GM06990 (cell line): ENCODE data around the gene HDAC4.

Experiments used
- DNase-seq: peaks from one replicate; pipeline ENCODE4 v3.0.0-alpha.2; 2011; ENCODE audit not compliant: insufficient read length; ENCODE audit errors: extremely low read depth
- H3K27me3 ChIP-seq: replicated peaks from 2 replicates; pipeline ENCODE4 v1.6.0; 2011; ENCODE audit warnings: low read length; ENCODE audit not compliant: control insufficient read depth, insufficient read depth
- H3K36me3 ChIP-seq: 2 replicates; pipeline ENCODE4 v1.5.1; 2011; ENCODE audit warnings: low read length; ENCODE audit not compliant: control insufficient read depth, insufficient read depth
- H3K4me3 ChIP-seq: replicated peaks from 2 replicates; pipeline ENCODE4 v1.5.1; 2011; ENCODE audit warnings: low read depth, mild to moderate bottlenecking, control low read depth, low read length
- CTCF ChIP-seq: IDR thresholded peaks from 2 replicates; pipeline ENCODE4 v1.5.1; 2011; ENCODE audit warnings: low read length, control low read depth, mild to moderate bottlenecking, inconsistent platforms; ENCODE audit not compliant: insufficient read depth, poor library complexity, severe bottlenecking

HDAC4 gene

GRCh38 chr2:239370403-239370802 is 30.4 kb downstream of the HDAC4 start:
- Histone ChIP-seq H3K36me3 (no peaks in the 10 kb centered on the region), H3K4me3 (no peak overlapping the region), H3K27me3 (no peaks in the 10 kb centered on the region)
- DNase-seq: no peak
- peak; percentile 5 for TF ChIP-seq CTCF

GRCh38 chr2:239369631-239370161 is 31.1 kb downstream of the HDAC4 start:
- H3K27me3 ChIP-seq: no peaks in the 10 kb centered on the region
- DNase-seq: peak; percentile 83
- peak overlapping the region; percentile 22 for H3K4me3 ChIP-seq
- no peaks in the 10 kb centered on the region for H3K36me3 ChIP-seq
- TF ChIP-seq CTCF: no peak

GRCh38 chr2:239368906-239369552 is 31.8 kb downstream of the HDAC4 start:
- Histone ChIP-seq H3K36me3 (no peaks in the 10 kb centered on the region), H3K27me3 (no peaks in the 10 kb centered on the region), H3K4me3 (no peak overlapping the region)
- TF ChIP-seq CTCF: no peak
- DNase-seq: peak; percentile 59

GRCh38 chr2:239368321-239368720 is 32.5 kb downstream of the HDAC4 start:
- Histone ChIP-seq H3K4me3 (no peak overlapping the region), H3K27me3 (no peaks in the 10 kb centered on the region), H3K36me3 (no peaks in the 10 kb centered on the region)
- DNase-seq: no peak
- no peak for TF ChIP-seq CTCF

- Histone ChIP-seq H3K27me3 (no peaks in the 10 kb centered on the region), H3K4me3 (no peak overlapping the region), H3K36me3 (no peaks in the 10 kb centered on the region)
- no peak for DNase-seq
- TF ChIP-seq CTCF: no peak
These were observed 34.1 kb downstream of the HDAC4 start for GRCh38 chr2:239366740-239367139.

GRCh38 chr2:239365782-239366435 is 34.9 kb downstream of the HDAC4 start:
- H3K36me3 ChIP-seq: no peaks in the 10 kb centered on the region

More at GRCh38 chr2:239365782-239366435, 34.9 kb downstream of the HDAC4 start:
- TF ChIP-seq CTCF: no peak
- Histone ChIP-seq H3K27me3 (no peaks in the 10 kb centered on the region), H3K4me3 (no peak overlapping the region)
- DNase-seq: no peak
